Measurements from ENCODE around the gene CUEDC1.

DNA sequence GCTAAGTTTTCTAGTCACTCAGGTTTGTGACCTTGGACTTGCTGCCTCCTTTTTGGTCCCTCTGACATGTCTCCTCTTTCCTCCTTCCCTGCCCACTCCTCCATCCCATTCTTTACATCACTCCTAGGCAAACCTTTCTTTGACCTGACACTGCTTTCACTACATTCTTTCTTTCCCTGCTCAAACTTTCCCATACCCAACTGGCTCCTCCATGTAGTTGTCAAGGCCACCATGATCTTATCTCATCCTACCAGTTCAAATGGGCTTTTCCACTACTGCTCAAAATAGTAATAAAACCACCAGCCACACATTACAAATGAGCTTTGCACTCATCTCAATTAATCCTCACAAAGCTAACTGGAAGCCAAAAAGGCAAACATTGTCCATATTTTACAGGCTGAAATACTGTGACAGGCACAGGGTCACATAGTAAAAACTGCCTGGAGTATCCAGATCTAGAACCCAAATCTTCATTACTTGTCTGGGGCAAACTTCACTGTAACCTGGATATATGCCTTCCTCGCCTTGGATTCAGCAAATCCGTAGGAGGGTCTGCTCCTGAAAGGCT, 119.8 kb downstream of the CUEDC1 start:
- TF ChIP-seq HNRNPLL (IDR thresholded peaks at IDR 0.05; ENCODE audit: low read depth, low read length, poor library complexity, severe bottlenecking) (no peak), ZNF354B (CRISPR knock-in tag; IDR thresholded peaks at IDR 0.05) (no peak)
